ENCODE data around the gene NSMF.

NSMF gene

DNA sequence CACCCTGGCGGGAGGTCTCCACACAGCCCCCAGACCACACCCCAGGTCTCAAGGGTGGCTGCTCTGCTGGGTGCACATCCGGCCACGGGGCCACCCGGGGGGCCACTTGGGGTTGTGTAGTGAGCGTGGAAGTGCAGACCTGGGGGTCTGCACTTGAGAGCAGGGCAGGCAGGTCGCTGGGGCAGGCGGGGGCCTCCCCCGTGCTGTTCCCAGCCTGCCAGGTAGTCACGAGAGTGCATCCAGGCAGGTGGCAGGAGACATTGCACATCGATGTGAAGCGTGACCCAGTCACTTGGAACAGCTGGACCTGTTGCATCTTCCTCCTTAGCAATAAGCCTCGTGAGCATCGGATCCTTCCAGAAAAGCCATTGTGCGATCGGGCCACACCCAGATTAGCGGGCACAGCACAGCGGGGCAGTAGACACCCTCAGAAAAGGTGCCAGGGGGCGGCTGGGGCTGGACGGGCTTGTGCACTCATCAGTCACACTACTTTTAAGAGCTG is 13.2 kb downstream of the NSMF start:
- DNase-seq: peak in 1 of 5 donors; percentile 3

DNA sequence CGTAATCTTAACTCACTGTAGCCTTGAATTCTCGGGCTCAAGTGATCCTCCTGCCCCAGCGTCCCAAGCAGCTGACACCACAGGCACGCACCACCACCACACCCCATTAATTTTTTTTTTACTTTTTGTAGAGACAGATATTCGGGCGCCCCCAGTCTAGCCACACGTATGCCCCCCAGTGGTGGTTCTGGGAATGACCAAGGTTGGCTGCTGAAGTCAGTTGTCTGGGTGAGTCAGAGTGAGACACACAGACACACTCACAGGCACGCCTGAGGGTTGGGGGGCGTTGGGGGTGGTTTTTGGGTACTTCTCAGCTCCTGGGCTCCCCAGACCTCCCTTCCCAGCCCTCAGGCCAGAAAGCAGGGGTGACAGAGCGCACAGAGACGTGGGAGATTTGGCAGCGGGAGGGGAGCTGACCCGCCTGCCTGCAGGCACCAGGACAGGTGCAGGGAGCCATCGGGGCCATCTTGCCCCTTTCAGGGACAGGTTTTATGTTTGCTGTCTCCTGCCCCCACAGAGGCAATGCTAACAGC is 13.8 kb downstream of the NSMF start:
- DNase-seq: peak; percentile 57 to 79 (median 72)

DNA sequence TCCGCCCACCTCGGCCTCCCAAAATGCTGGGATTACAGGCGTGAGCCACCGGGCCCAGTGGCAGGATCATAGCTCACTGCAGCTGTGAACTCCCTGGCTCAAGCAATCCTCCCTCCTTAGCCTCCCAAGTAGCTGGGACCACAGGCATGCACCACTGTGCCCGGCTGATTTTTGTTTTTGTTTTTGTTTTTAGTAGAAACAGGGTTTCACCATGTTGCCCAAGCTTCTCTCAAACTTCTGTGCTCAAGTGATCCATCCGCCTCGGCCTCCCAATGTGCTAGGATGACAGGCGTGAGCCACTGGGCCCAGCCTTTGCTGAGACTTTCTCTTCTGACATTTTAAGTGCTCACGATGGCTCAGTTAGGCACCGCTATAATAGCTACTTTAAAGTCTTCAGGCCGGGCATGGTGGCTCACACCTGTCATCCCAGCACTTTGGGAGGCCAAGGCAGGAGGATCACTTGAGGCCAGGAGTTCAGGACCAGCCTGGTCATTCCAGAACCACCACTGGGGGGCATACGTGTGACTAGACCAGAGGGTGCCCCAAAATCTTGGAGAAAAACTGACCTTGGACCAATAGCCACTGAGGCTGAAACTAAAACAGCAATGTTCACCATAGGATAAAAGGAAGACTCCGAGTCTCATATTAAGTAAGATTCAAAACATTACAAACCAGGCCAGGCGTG is 14.9 kb downstream of the NSMF start:
- DNase-seq: no peak

GRCh38 chr9:137441935-137442321 is 17.2 kb downstream of the NSMF start:
- DNase-seq: no peak

DNA sequence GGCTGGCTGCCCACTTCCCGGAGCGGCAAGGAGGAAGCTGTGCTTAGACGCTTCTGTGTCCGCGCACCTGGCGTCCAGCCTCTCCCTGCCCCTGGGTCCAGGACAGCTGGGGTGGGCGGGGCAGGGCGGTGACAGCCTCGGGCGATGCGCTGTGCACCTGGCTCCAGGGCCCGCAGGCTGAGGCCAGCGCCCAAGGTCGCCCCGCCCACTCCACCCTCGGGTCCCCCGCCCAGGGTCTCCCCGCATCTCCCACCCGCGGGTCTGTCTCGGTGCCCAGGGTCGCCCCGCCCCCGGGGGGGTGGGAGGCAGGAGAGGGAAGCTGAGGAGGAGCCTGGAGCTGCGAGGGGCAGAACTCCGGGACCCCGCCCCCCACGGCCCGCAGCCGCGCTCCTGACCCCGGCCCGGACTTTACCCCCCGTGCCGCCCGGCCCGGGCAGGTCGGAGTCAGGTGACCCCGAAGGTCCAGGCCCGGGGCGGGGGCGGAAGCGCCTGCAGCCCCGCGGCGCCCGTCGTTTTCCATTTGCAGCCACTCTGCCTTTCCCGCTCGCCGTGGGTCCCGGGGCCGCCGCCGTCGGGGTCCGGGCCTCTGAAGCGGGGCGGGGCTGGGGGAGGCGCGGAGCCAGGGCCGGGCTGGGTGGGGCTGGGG is 17.7 kb downstream of the NSMF start, which contains the start of gene ENTPD8:
Gene ENTPD8 (minus strand): TSS at position 69 of the 646 bp plus-strand sequence. CDS start 3,072 bp downstream, outside the sequence.
- DNase-seq: no peak

DNA sequence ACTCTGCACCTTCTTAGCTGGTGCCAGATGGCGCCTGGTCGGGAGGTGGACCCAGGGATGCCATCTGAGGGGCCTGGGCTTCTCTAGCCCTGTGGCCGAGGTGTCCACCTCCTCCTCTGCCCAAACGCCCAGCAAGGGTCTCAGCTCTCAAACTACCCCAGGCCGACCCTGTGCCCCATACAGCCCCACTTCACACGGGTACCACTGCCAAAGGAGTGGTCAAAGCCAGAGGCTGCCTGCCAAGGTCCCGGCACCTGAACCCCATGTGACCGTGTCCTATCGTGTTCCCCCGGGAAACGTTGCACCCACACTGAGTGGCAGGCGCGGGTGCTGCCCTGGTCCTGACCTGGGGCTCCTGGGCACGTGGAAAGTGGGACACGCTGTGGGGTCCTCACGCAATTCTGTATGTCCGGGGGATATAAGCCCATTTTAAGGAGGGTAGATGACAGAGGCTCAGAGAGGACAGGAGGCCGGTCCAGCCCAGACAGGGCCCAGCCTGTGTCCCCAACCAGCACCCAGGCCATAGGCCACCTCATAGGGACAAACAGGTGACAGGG is 19.9 kb downstream of the NSMF start:
- DNase-seq: peak in 1 of 5 donors; percentile 4

GRCh38 chr9:137438591-137439157 is 20.5 kb downstream of the NSMF start:
- DNase-seq: peak in 1 of 5 donors; percentile 2

- peak in 1 of 5 donors; percentile 3 for DNase-seq
These were observed 21.2 kb downstream of the NSMF start for GRCh38 chr9:137437691-137438590.

- DNase-seq: peak in 1 of 5 donors; percentile 0
These were observed 22.2 kb downstream of the NSMF start for GRCh38 chr9:137436761-137437600.

GRCh38 chr9:137435980-137436760 is 23.0 kb downstream of the NSMF start:
- DNase-seq: peak in 1 of 5 donors; percentile 4

GRCh38 chr9:137435381-137435891 is 23.7 kb downstream of the NSMF start:
- DNase-seq: no peak

DNA sequence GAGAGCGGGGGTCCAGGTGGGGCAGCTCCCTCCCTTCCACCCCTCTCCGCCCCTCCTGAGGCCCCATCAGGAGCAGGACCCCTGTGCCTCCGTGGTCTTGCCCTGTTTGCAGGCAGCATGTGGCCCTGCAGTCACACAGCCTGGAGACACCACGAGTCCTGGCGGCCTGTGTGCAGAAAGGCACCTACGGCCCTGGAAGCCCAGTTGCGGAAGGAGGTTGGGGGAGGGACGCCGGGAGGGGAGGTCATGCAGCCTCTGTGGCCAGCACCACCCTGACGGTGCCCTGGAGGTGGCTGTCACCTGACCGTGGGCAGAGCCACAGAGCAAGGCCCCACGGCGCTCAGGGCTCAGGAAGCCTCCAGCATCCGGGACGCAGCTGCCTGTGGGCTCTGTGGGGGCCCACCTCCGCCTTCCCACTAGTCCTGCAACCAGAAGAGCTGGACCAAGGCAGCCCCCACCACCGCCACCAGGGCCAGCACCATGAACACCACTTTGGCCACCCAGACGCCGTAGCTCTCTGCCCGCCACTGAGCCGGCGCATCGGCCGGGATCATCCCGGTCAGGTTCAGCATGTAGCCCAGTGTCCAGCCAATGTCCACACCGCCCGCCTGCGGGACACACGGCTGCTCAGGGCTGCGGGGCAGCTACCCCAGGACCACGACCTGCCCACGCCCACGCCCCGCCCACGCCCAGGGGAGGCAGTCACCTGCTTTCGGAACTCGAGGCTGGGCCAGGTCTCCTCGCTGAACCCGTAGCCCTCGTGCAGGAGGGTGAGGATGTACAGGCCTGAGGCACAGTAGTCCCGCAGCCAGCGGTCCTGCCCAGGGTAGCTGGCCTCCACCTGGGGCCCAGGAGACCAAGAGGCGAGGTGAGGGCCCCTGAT is 24.4 kb downstream of the NSMF start:
- no peak for DNase-seq

DNA sequence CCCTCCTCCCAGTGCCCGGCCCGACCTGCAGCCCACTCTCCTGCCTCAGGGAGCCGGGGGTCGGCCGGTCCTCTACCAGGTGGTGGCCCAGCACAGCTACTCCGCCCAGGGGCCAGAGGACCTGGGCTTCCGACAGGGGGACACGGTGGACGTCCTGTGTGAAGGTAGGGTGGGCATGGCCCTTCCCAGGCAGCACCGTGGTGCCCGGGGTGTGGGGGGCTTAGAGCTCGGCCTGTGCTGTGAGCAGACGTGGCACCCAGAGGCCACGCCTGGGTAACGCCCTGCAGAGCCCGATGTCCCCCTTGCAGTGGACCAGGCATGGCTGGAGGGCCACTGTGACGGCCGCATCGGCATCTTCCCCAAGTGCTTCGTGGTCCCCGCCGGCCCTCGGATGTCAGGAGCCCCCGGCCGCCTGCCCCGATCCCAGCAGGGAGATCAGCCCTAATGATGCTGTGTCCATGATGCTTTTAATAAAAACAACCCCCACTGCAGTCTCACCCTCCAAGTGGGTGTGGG is 25.2 kb downstream of the NSMF start:
- no peak for DNase-seq

DNA sequence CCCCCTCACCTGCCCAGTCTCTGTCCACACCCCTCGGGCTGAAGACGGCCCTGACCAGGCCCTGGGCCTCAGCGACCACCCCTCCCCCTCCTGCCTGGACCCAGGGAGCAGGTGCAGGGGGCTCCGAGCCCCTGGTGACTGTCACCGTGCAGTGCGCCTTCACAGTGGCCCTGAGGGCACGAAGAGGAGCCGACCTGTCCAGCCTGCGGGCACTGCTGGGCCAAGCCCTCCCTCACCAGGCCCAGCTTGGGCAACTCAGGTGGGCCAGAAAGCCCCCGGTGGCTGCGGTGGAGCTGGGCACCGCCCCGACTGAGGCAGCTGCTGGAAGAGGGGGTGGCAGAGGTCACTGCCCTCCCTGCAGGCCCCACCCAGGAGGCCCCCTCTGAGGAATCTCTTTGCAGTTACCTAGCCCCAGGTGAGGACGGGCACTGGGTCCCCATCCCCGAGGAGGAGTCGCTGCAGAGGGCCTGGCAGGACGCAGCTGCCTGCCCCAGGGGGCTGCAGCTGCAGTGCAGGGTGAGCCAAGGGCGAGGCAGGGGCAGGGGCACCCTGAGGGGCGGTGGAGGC is 25.7 kb downstream of the NSMF start:
- DNase-seq: no peak

GRCh38 chr9:137432687-137433348 is 26.3 kb downstream of the NSMF start:
- DNase-seq: no peak

DNA sequence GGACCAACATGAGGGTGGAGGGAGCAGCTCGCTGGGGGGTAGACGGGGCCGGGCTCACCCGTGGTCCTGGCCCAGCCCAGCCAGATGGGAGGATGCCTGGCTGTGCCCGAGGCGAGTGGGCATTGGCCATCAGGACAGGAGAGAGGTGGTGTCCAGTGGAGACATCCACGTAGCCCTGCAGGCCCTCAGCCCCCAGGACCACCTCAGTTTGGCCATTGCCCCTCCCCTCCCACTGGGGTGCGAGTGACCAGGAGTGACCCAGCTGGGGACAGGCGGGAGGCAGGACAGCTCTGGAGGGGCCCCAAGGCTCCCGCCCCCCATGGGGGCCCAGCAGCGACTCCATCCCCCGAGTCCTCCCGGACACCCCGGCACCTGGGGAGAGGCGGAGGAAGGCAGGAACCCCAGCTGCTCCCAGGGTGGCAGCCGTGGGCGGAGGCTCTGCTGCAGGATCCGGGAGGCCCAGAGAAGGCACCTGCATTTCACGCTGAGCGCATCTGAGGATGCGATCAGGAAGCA is 27.7 kb downstream of the NSMF start:
- DNase-seq: no peak

- DNase-seq: no peak
These were observed 28.3 kb downstream of the NSMF start for GRCh38 chr9:137430723-137431415.
